ENCODE measurements around the gene MAP3K20.
"Not testable (repeated sequence)": the region's sequence is repeated elsewhere in the genome, so short reads cannot be mapped to it uniquely, and the experiment has no call there.

Gene MAP3K20

GRCh38 chr2:173204316-173204715, 128.7 kb downstream of the MAP3K20 start:
- DNase-seq (ENCODE audit: low spot score) = no peak

GRCh38 chr2:173205375-173205774, 129.7 kb downstream of the MAP3K20 start:
- no peak for DNase-seq (ENCODE audit: low spot score)

GRCh38 chr2:173207124-173207523, 131.5 kb downstream of the MAP3K20 start:
- DNase-seq (ENCODE audit: low spot score) = not testable (repeated sequence)

GRCh38 chr2:173210270-173211196, 134.9 kb downstream of the MAP3K20 start:
- peak; percentile 67 for DNase-seq (ENCODE audit: low spot score)

- DNase-seq (ENCODE audit: low spot score) = no peak
Observed at GRCh38 chr2:173213181-173213580, 137.5 kb downstream of the MAP3K20 start.

GRCh38 chr2:173214213-173214612, 138.6 kb downstream of the MAP3K20 start:
- no peak for DNase-seq (ENCODE audit: low spot score)

- DNase-seq (ENCODE audit: low spot score) = no peak
Observed at GRCh38 chr2:173215316-173215715, 139.7 kb downstream of the MAP3K20 start.

- DNase-seq (ENCODE audit: low spot score) = no peak
Observed at GRCh38 chr2:173216051-173216450, 140.4 kb downstream of the MAP3K20 start.

GRCh38 chr2:173216668-173217067, 141.0 kb downstream of the MAP3K20 start:
- no peak for DNase-seq (ENCODE audit: low spot score)

GRCh38 chr2:173217116-173217840, 141.6 kb downstream of the MAP3K20 start:
- DNase-seq (ENCODE audit: low spot score) = no peak

- DNase-seq (ENCODE audit: low spot score) = no peak
Observed at GRCh38 chr2:173218326-173219056, 142.8 kb downstream of the MAP3K20 start.

GRCh38 chr2:173221132-173221695, 145.6 kb downstream of the MAP3K20 start:
- no peak for DNase-seq (ENCODE audit: low spot score)

GRCh38 chr2:173221937-173222594, 146.4 kb downstream of the MAP3K20 start:
- no peak for DNase-seq (ENCODE audit: low spot score)

GRCh38 chr2:173223871-173224270, 148.2 kb downstream of the MAP3K20 start:
- DNase-seq (ENCODE audit: low spot score) = no peak

GRCh38 chr2:173226899-173227698, 151.5 kb downstream of the MAP3K20 start:
- DNase-seq (ENCODE audit: low spot score) = no peak

- DNase-seq (ENCODE audit: low spot score) = no peak
Observed at GRCh38 chr2:173229086-173229485, 153.4 kb downstream of the MAP3K20 start.

GRCh38 chr2:173230181-173230580, 154.5 kb downstream of the MAP3K20 start:
- DNase-seq (ENCODE audit: low spot score) = no peak

- DNase-seq (ENCODE audit: low spot score) = no peak
Observed at GRCh38 chr2:173231042-173231441, 155.4 kb downstream of the MAP3K20 start.

GRCh38 chr2:173231465-173231864, 155.8 kb downstream of the MAP3K20 start:
- DNase-seq (ENCODE audit: low spot score) = no peak

- no peak for DNase-seq (ENCODE audit: low spot score)
Observed at GRCh38 chr2:173232956-173233744, 157.5 kb downstream of the MAP3K20 start.

All from LoVo (cell line).